Breast epithelium (tissue), 4 donors: ENCODE results near the gene GRIK4. TPM values are rescaled to one million over a fixed set of nuclear protein-coding genes. Genes with fewer than 3 reads are reported as not detected.

Source experiments
- DNase-seq, 2 donors: peaks; one replicate each; pipeline ENCODE4 v3.0.0-alpha.2; 2019; ENCODE audit warnings: low spot score in 2 of 2
- H3K27ac ChIP-seq, 2 donors: fragments of 200-600 bp; sonication (generic) in 1 of 2; one replicate each; pipeline ENCODE4 v1.5.1; 2016 to 2019; ENCODE audit warnings: mild to moderate bottlenecking in 1 of 2
- H3K27me3 ChIP-seq, 2 donors: fragments of 200-600 bp; sonication (generic) in 1 of 2; one replicate each; pipeline versions ENCODE4 v1.5.1 to v1.6.0; 2017 to 2019; ENCODE audit warnings: control low read depth in 1 of 2, mild to moderate bottlenecking in 1 of 2
- H3K36me3 ChIP-seq: fragments of 200-600 bp; one replicate; pipeline ENCODE4 v1.5.1; 2019
- H3K4me1 ChIP-seq, 2 donors: fragments of 200-600 bp; sonication (generic); one replicate each; pipeline ENCODE4 v1.5.1; 2016 to 2019; ENCODE audit warnings: control low read depth in 1 of 2
- H3K4me3 ChIP-seq, 3 donors: fragments of 200-600 bp; sonication (generic); 1 replicate in 2 of 3; 2 replicates in 1 of 3; pipeline ENCODE4 v1.5.1; 2016 to 2019; ENCODE audit warnings: mild to moderate bottlenecking in 3 of 3, moderate library complexity in 2 of 3
- H3K9me3 ChIP-seq, 2 donors: fragments of 200-600 bp; sonication (generic) in 1 of 2; one replicate each; pipeline ENCODE4 v1.5.1; 2016 to 2019; ENCODE audit warnings: control low read depth in 1 of 2
- CTCF ChIP-seq, 3 donors: fragments of 450-650 bp; IDR thresholded peaks; one replicate each; pipeline ENCODE4 v1.5.1; 2016 to 2017; ENCODE audit warnings: antibody characterized with exemption in 3 of 3, mild to moderate bottlenecking in 3 of 3, moderate library complexity in 3 of 3
- POLR2A ChIP-seq: fragments of 450-650 bp; IDR thresholded peaks from one replicate; pipeline ENCODE4 v1.6.1; 2016; ENCODE audit warnings: antibody characterized with exemption, mild to moderate bottlenecking, moderate library complexity
- POLR2AphosphoS5 ChIP-seq, 3 donors: sonication (generic); formaldehyde crosslinking; IDR thresholded peaks; one replicate each; pipeline ENCODE4 v1.6.1; 2017; ENCODE audit warnings: antibody characterized with exemption in 3 of 3
- intact Hi-C: fragments of 100-400 bp; cut with DNase I; formaldehyde crosslinking; loops from one replicate; pipeline ENCODE4 v1.15.1; 2023; ENCODE audit warnings: low total_unique reads
- total RNA-seq, 3 donors: library from RNA; depleted of rRNA; stranded (reverse); fragments of >200 nt; gene quantifications; one replicate each; pipeline ENCODE4 v1.1.0, GENCODE V29; 2016

GRIK4 gene
- total RNA-seq, 3 donors from 2014 or later: 0.29 to 0.66 TPM; not detected in 1

DNA sequence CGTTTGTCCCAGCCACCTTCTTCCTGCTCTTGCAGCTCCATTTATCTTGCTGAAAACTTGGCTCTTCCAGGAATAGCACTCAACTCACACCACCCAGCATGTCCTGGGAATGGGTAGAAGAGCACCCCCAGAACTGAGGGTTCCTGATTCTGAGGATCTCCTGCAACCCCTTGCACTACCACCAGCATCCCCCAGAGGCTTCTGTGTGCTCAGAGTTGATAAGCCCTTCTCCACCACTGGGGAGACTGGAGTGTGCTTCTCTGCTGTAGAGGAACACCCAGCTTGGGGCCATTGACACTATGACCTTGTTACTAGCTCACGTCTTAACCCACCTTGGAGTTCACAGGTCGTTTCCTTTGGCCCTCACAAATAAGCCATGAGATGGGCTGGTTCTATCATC is 121.0 kb downstream of the GRIK4 start:
- Histone ChIP-seq H3K9me3 (no peaks in the 10 kb centered on the region), H3K4me1 (no peaks in the 10 kb centered on the region), H3K4me3 (no peak overlapping the region), H3K27me3 (no peaks in the 10 kb centered on the region), H3K36me3 (no peaks in the 10 kb centered on the region), H3K27ac (no peak overlapping the region)
- no peak for DNase-seq
- intact Hi-C loops: no loop called here
- no peak for TF ChIP-seq POLR2AphosphoS5 (IDR thresholded peaks at IDR 0.05)
- no peak for TF ChIP-seq POLR2A
- TF ChIP-seq CTCF (IDR thresholded peaks at IDR 0.05): no peak

- Histone ChIP-seq H3K9me3 (no peaks in the 10 kb centered on the region), H3K27me3 (no peaks in the 10 kb centered on the region), H3K27ac (no peak overlapping the region), H3K4me1 (no peaks in the 10 kb centered on the region), H3K4me3 (no peak overlapping the region), H3K36me3 (no peaks in the 10 kb centered on the region)
- TF ChIP-seq POLR2A (no peak), CTCF (IDR thresholded peaks at IDR 0.05) (no peak), POLR2AphosphoS5 (IDR thresholded peaks at IDR 0.05) (no peak)
- no peak for DNase-seq
- intact Hi-C loops: no loop called here
Measured at GRCh38 chr11:120633616-120634393, 122.3 kb downstream of the GRIK4 start.

DNA sequence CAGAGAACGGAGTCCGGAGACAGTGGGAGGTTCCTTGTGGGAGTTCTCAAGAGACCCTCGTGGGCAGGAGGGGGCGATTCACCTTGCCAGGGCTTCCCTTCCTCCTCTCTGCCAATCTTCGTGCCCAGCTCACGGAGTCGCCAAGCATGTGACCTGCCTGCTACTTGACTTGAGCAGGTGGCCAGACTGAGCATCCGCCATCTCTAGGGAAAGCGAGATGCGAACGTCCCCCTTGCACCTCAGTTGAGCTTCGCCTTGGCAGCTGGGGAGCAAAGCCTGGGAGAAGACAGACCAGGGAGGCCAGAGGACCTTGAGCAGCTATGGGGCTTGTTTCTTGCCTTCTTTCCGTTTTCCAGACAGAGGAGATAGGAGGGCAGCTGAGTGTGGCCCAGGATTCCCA is 123.2 kb downstream of the GRIK4 start:
- no peaks in the 10 kb centered on the region for H3K9me3 ChIP-seq
- H3K27me3 ChIP-seq: no peaks in the 10 kb centered on the region
- TF ChIP-seq CTCF (IDR thresholded peaks at IDR 0.05) (no peak), POLR2AphosphoS5 (IDR thresholded peaks at IDR 0.05) (no peak), POLR2A (no peak)
- no peak for DNase-seq
- no peak overlapping the region for H3K27ac ChIP-seq
- H3K36me3 ChIP-seq: no peaks in the 10 kb centered on the region
- no peak overlapping the region for H3K4me3 ChIP-seq
- intact Hi-C loops: no loop called here
- no peaks in the 10 kb centered on the region for H3K4me1 ChIP-seq

- intact Hi-C loops: no loop called here
Measured at GRCh38 chr11:120635136-120635810, 123.7 kb downstream of the GRIK4 start.

More at GRCh38 chr11:120635136-120635810, 123.7 kb downstream of the GRIK4 start:
- Histone ChIP-seq H3K9me3 (no peaks in the 10 kb centered on the region), H3K4me3 (no peak overlapping the region), H3K27ac (no peak overlapping the region), H3K27me3 (no peaks in the 10 kb centered on the region), H3K36me3 (no peaks in the 10 kb centered on the region), H3K4me1 (no peaks in the 10 kb centered on the region)
- TF ChIP-seq POLR2A (no peak), POLR2AphosphoS5 (IDR thresholded peaks at IDR 0.05) (no peak), CTCF (IDR thresholded peaks at IDR 0.05) (no peak)
- DNase-seq: no peak
